Measurements from ENCODE around the gene SRSF9.

The SRSF9 gene

GRCh38 chr12:120498870-120499515 lies 29.4 kb upstream of the SRSF9 start:
- DNase-seq (ENCODE audit: low read depth) = no peak
- TF ChIP-seq, protein P1, sequence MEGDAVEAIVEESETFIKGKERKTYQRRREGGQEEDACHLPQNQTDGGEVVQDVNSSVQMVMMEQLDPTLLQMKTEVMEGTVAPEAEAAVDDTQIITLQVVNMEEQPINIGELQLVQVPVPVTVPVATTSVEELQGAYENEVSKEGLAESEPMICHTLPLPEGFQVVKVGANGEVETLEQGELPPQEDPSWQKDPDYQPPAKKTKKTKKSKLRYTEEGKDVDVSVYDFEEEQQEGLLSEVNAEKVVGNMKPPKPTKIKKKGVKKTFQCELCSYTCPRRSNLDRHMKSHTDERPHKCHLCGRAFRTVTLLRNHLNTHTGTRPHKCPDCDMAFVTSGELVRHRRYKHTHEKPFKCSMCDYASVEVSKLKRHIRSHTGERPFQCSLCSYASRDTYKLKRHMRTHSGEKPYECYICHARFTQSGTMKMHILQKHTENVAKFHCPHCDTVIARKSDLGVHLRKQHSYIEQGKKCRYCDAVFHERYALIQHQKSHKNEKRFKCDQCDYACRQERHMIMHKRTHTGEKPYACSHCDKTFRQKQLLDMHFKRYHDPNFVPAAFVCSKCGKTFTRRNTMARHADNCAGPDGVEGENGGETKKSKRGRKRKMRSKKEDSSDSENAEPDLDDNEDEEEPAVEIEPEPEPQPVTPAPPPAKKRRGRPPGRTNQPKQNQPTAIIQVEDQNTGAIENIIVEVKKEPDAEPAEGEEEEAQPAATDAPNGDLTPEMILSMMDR (IDR thresholded peaks at IDR 0.05; ENCODE audit: control insufficient read depth, insufficient read depth, low read depth, low read length, missing control alignments) = no peak
- no peak overlapping the region for H3K4me3 ChIP-seq (ENCODE audit: control insufficient read depth, low read depth, low read length)

- DNase-seq (ENCODE audit: low read depth) = no peak
- peak overlapping the region; percentile 97 for H3K4me3 ChIP-seq (ENCODE audit: control insufficient read depth, low read depth, low read length)
- TF ChIP-seq, protein P1 (IDR thresholded peaks at IDR 0.05; ENCODE audit: control insufficient read depth, insufficient read depth, low read depth, low read length, missing control alignments) = no peak
Measured at GRCh38 chr12:120497524-120498150, 28.1 kb upstream of the SRSF9 start.

GRCh38 chr12:120496413-120497340 lies 27.1 kb upstream of the SRSF9 start:
- TF ChIP-seq, protein P1 (IDR thresholded peaks at IDR 0.05; ENCODE audit: control insufficient read depth, insufficient read depth, low read depth, low read length, missing control alignments) = no peak
- no peak for DNase-seq (ENCODE audit: low read depth)
- peak overlapping the region; percentile 97 for H3K4me3 ChIP-seq (ENCODE audit: control insufficient read depth, low read depth, low read length)

- DNase-seq (ENCODE audit: low read depth) = peak; percentile 79
- TF ChIP-seq, protein P1 (IDR thresholded peaks at IDR 0.05; ENCODE audit: control insufficient read depth, insufficient read depth, low read depth, low read length, missing control alignments) = no peak
- H3K4me3 ChIP-seq (ENCODE audit: control insufficient read depth, low read depth, low read length) = peak within 1 kb of the TSS; percentile 97
Measured at GRCh38 chr12:120495731-120496412, 26.3 kb upstream of the SRSF9 start, which contains the start of gene DYNLL1. DYNLL1 (plus strand) TSS chr12:120496113; CDS start chr12:120496422, 309 bp downstream.

DNA sequence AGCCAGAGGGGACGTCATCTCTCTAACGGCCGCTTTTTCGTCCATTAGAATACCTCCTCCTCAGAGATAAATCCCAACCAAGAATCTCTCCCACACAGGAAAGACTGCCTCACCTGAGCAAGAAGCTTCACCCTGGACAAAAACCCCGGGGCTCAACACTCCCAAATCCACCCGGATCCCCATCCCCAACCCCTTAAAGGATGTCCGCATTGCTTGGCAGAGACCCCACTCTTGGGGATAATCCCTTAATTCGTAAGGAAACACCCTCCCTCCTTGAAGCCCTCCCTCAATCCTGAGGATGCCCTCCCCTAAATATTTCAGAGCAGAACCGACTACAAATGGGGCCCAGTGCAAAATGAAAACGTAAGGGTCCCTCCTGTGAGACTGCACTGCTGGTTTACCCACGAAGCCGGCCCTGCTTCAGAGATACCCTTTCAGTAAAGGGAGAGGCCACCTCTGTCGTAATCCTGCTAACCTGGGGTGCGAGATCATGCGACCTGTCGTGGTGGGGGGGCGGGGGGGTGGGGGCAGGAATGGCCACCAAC lies 25.7 kb upstream of the SRSF9 start:
- peak overlapping the region; percentile 97 for H3K4me3 ChIP-seq (ENCODE audit: control insufficient read depth, low read depth, low read length)
- no peak for DNase-seq (ENCODE audit: low read depth)
- TF ChIP-seq, protein P1 (IDR thresholded peaks at IDR 0.05; ENCODE audit: control insufficient read depth, insufficient read depth, low read depth, low read length, missing control alignments) = no peak

All from AG09309 (cell line).